MM.1S (cell line): ENCODE results near the gene ZNF888.

ENCODE experiments used
- CTCF ChIP-seq: fragments of 300-600 bp; sonication (generic); IDR thresholded peaks from 2 replicates; pipeline ENCODE4 v1.5.1; 2016; ENCODE audit warnings: antibody characterized with exemption, low read length, mixed read lengths
- EZH2 ChIP-seq: fragments of 300-600 bp; sonication (generic); optimal IDR thresholded peaks from 2 replicates; pipeline ENCODE3; 2017; ENCODE audit warnings: low read depth, mild to moderate bottlenecking, antibody characterized with exemption, low read length, mixed read lengths
- EZH2phosphoT487 ChIP-seq: fragments of 300-600 bp; sonication (generic); IDR thresholded peaks from 2 replicates; pipeline ENCODE4 v1.6.1; 2018; ENCODE audit warnings: antibody characterized with exemption, low read length

GRCh38 chr19:52957591-52957990 lies 34.4 kb upstream of the ZNF888 start:
- TF ChIP-seq CTCF = no peak
- no peak for TF ChIP-seq EZH2
- no peak for TF ChIP-seq EZH2phosphoT487
